ENCODE data around the gene NEK7.

The NEK7 gene

GRCh38 chr1:198267921-198268320 is 111.1 kb downstream of the NEK7 start:
- Histone ChIP-seq H3K79me2 (ENCODE audit: low read length) (no peaks in the 10 kb centered on the region), H3K27ac (ENCODE audit: low read length) (no peak overlapping the region), H3K9me3 (replicated peaks; ENCODE audit: insufficient read depth, low read length) (no peaks in the 10 kb centered on the region), H3K4me1 (ENCODE audit: low read length) (no peaks in the 10 kb centered on the region), H3K27me3 (replicated peaks; ENCODE audit: insufficient read depth, low read length) (no peaks in the 10 kb centered on the region), H4K20me1 (ENCODE audit: insufficient read depth, low read length) (no peaks in the 10 kb centered on the region), H3K36me3 (replicated peaks; ENCODE audit: insufficient read depth, low read length) (no peaks in the 10 kb centered on the region), H3K9ac (ENCODE audit: low read length) (no peak overlapping the region), H3K4me2 (ENCODE audit: low read depth, low read length) (no peak overlapping the region), H2AFZ (ENCODE audit: low read length) (no peak overlapping the region), H3F3A (ENCODE audit: insufficient read depth, low read length) (no peaks in the 10 kb centered on the region), H3K9me2 (replicated peaks; ENCODE audit: insufficient read depth, low read length) (no peaks in the 10 kb centered on the region), H3K4me3 (ENCODE audit: low read length) (no peak overlapping the region)
- no peak for TF ChIP-seq EZH2phosphoT487 (IDR thresholded peaks at IDR 0.05; ENCODE audit: low read length)
- TF ChIP-seq EZH2 (optimal IDR thresholded peaks at IDR 0.05; ENCODE audit: low read depth, low read length): no peak
- no peak for TF ChIP-seq CTCF (IDR thresholded peaks at IDR 0.05; ENCODE audit: low read length)
- no peak for DNase-seq

- no peak overlapping the region for H2AFZ ChIP-seq (ENCODE audit: low read length)
- no peak overlapping the region for H3K4me2 ChIP-seq (ENCODE audit: low read depth, low read length)
- no peaks in the 10 kb centered on the region for H3K79me2 ChIP-seq (ENCODE audit: low read length)
- DNase-seq: no peak
- no peak overlapping the region for H3K9ac ChIP-seq (ENCODE audit: low read length)
- TF ChIP-seq EZH2 (optimal IDR thresholded peaks at IDR 0.05; ENCODE audit: low read depth, low read length): no peak
- no peak for TF ChIP-seq EZH2phosphoT487 (IDR thresholded peaks at IDR 0.05; ENCODE audit: low read length)
- no peak for TF ChIP-seq CTCF (IDR thresholded peaks at IDR 0.05; ENCODE audit: low read length)
- H3K27me3 ChIP-seq (replicated peaks; ENCODE audit: insufficient read depth, low read length): no peaks in the 10 kb centered on the region
- no peaks in the 10 kb centered on the region for H3K36me3 ChIP-seq (replicated peaks; ENCODE audit: insufficient read depth, low read length)
- H3K27ac ChIP-seq (ENCODE audit: low read length): no peak overlapping the region
- H3K9me3 ChIP-seq (replicated peaks; ENCODE audit: insufficient read depth, low read length): no peaks in the 10 kb centered on the region
- no peaks in the 10 kb centered on the region for H3K9me2 ChIP-seq (replicated peaks; ENCODE audit: insufficient read depth, low read length)
- H3F3A ChIP-seq (ENCODE audit: insufficient read depth, low read length): no peaks in the 10 kb centered on the region
- no peak overlapping the region for H3K4me3 ChIP-seq (ENCODE audit: low read length)
- no peaks in the 10 kb centered on the region for H4K20me1 ChIP-seq (ENCODE audit: insufficient read depth, low read length)
- H3K4me1 ChIP-seq (ENCODE audit: low read length): no peaks in the 10 kb centered on the region
Observed at GRCh38 chr1:198268784-198269645, 112.2 kb downstream of the NEK7 start.

GRCh38 chr1:198269646-198269940 is 112.8 kb downstream of the NEK7 start:
- Histone ChIP-seq H3K27me3 (replicated peaks; ENCODE audit: insufficient read depth, low read length) (no peaks in the 10 kb centered on the region), H3F3A (ENCODE audit: insufficient read depth, low read length) (no peaks in the 10 kb centered on the region), H3K4me2 (ENCODE audit: low read depth, low read length) (no peak overlapping the region), H4K20me1 (ENCODE audit: insufficient read depth, low read length) (no peaks in the 10 kb centered on the region), H3K4me3 (ENCODE audit: low read length) (no peak overlapping the region), H3K79me2 (ENCODE audit: low read length) (no peaks in the 10 kb centered on the region), H3K4me1 (ENCODE audit: low read length) (no peaks in the 10 kb centered on the region), H3K9me2 (replicated peaks; ENCODE audit: insufficient read depth, low read length) (no peaks in the 10 kb centered on the region), H3K36me3 (replicated peaks; ENCODE audit: insufficient read depth, low read length) (no peaks in the 10 kb centered on the region), H3K9ac (ENCODE audit: low read length) (no peak overlapping the region), H2AFZ (ENCODE audit: low read length) (no peak overlapping the region), H3K9me3 (replicated peaks; ENCODE audit: insufficient read depth, low read length) (no peaks in the 10 kb centered on the region), H3K27ac (ENCODE audit: low read length) (no peak overlapping the region)
- no peak for DNase-seq
- TF ChIP-seq CTCF (IDR thresholded peaks at IDR 0.05; ENCODE audit: low read length): no peak
- no peak for TF ChIP-seq EZH2 (optimal IDR thresholded peaks at IDR 0.05; ENCODE audit: low read depth, low read length)
- TF ChIP-seq EZH2phosphoT487 (IDR thresholded peaks at IDR 0.05; ENCODE audit: low read length): no peak
